Measurements from ENCODE around the gene POMGNT2. TPM values are rescaled to one million over a fixed set of nuclear protein-coding genes. Genes with fewer than 3 reads are reported as not detected.

POMGNT2 gene
- total and polyA plus RNA-seq, 2 donors (not counting 1 experiment from before 2014, with no cell fraction given), result 7.9 to 12.7 TPM

DNA sequence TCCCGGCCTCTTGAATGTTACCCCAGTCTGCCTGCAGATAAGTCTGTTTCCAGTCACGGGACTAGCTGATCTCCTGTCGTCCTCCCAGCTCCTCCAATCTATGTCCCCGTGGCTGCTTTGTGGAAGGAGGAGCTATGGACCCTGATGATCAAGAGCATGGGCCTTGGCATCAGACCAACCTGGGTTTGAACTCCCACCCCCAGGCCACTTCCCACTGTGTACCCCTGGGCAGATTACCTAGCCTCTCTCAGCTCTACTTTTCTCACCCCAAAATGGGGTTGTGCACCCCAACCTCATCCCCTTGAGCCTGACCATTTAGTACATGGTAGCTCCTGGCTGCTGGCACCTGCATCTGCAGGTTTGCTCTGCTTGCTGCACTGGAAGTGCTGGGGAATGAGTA is 71.0 kb downstream of the POMGNT2 start:
- H3K4me3 ChIP-seq (replicated peaks in 1 of 4; ENCODE audit: control extremely low read depth in 1 of 4, insufficient read depth in 1 of 4, low read depth in 3 of 4, low read length in 4 of 4), result no peak overlapping the region
- TF ChIP-seq EZH2 (IDR thresholded peaks at IDR 0.05; ENCODE audit: low read length, missing control alignments), result no peak
- TF ChIP-seq, protein P1, sequence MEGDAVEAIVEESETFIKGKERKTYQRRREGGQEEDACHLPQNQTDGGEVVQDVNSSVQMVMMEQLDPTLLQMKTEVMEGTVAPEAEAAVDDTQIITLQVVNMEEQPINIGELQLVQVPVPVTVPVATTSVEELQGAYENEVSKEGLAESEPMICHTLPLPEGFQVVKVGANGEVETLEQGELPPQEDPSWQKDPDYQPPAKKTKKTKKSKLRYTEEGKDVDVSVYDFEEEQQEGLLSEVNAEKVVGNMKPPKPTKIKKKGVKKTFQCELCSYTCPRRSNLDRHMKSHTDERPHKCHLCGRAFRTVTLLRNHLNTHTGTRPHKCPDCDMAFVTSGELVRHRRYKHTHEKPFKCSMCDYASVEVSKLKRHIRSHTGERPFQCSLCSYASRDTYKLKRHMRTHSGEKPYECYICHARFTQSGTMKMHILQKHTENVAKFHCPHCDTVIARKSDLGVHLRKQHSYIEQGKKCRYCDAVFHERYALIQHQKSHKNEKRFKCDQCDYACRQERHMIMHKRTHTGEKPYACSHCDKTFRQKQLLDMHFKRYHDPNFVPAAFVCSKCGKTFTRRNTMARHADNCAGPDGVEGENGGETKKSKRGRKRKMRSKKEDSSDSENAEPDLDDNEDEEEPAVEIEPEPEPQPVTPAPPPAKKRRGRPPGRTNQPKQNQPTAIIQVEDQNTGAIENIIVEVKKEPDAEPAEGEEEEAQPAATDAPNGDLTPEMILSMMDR (conservative IDR thresholded peaks at IDR 0.05 in 1 of 2, IDR thresholded peaks at IDR 0.05 in 1 of 2; ENCODE audit: low read depth in 1 of 2, low read length in 2 of 2), result no peak
- H2AFZ ChIP-seq (ENCODE audit: low read length), result no peak overlapping the region
- H3K9ac ChIP-seq (ENCODE audit: insufficient read depth, low read length), result no peak overlapping the region
- no peak for DNase-seq (ENCODE audit: low read depth in 2 of 2)
- H3K79me2 ChIP-seq (ENCODE audit: control insufficient read depth, insufficient read depth, low read length), result no peaks in the 10 kb centered on the region
- no peak overlapping the region for H3K4me2 ChIP-seq (ENCODE audit: extremely low read depth, insufficient read depth, low read length)
- no peaks in the 10 kb centered on the region for H3K4me1 ChIP-seq (ENCODE audit: control insufficient read depth, extremely low read depth, insufficient read depth, low read length)
- H3K27ac ChIP-seq (ENCODE audit: insufficient read depth, low read length), result no peak overlapping the region
- no peaks in the 10 kb centered on the region for H3K9me3 ChIP-seq (ENCODE audit: control insufficient read depth, insufficient read depth, low read depth, low read length)
- no peaks in the 10 kb centered on the region for H3K36me3 ChIP-seq (ENCODE audit: control insufficient read depth, insufficient read depth, low read length)
- no peaks in the 10 kb centered on the region for H4K20me1 ChIP-seq (ENCODE audit: control insufficient read depth, extremely low read depth, insufficient read depth, low read length)
- peaks cover 5% of the 10 kb centered on the region for H3K27me3 ChIP-seq (ENCODE audit: control insufficient read depth, insufficient read depth, low read length)

DNA sequence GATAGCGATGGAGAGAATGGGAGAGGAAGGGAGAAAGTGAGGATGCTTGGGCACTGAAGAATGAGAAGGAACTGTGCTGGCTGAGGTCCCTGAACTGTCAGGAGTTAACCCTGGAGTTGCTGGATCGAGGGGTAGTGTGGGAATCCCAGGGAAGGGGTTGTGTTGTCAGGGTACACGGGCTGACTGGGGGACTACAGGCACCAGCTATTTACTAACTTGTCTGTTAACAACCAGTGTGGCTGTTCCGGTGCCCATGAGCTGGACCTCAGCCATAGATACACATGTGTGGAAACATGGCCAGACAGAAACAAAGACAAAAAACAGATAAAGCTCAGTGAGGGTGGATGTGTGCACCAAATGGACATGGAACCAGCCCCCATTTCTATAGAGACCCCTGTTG is 71.7 kb downstream of the POMGNT2 start:
- Histone ChIP-seq H2AFZ (ENCODE audit: low read length) (no peak overlapping the region), H3K9me3 (ENCODE audit: control insufficient read depth, insufficient read depth, low read depth, low read length) (no peaks in the 10 kb centered on the region), H3K9ac (ENCODE audit: insufficient read depth, low read length) (no peak overlapping the region), H4K20me1 (ENCODE audit: control insufficient read depth, extremely low read depth, insufficient read depth, low read length) (no peaks in the 10 kb centered on the region), H3K4me2 (ENCODE audit: extremely low read depth, insufficient read depth, low read length) (no peak overlapping the region), H3K4me3 (replicated peaks in 1 of 4; ENCODE audit: control extremely low read depth in 1 of 4, insufficient read depth in 1 of 4, low read depth in 3 of 4, low read length in 4 of 4) (no peak overlapping the region), H3K36me3 (ENCODE audit: control insufficient read depth, insufficient read depth, low read length) (no peaks in the 10 kb centered on the region), H3K4me1 (ENCODE audit: control insufficient read depth, extremely low read depth, insufficient read depth, low read length) (no peaks in the 10 kb centered on the region), H3K27ac (ENCODE audit: insufficient read depth, low read length) (no peak overlapping the region), H3K27me3 (ENCODE audit: control insufficient read depth, insufficient read depth, low read length) (peaks cover 5% of the 10 kb centered on the region), H3K79me2 (ENCODE audit: control insufficient read depth, insufficient read depth, low read length) (no peaks in the 10 kb centered on the region)
- no peak for DNase-seq (ENCODE audit: low read depth in 2 of 2)
- no peak for TF ChIP-seq EZH2 (IDR thresholded peaks at IDR 0.05; ENCODE audit: low read length, missing control alignments)
- TF ChIP-seq, protein P1 (conservative IDR thresholded peaks at IDR 0.05 in 1 of 2, IDR thresholded peaks at IDR 0.05 in 1 of 2; ENCODE audit: low read depth in 1 of 2, low read length in 2 of 2), result no peak

DNA sequence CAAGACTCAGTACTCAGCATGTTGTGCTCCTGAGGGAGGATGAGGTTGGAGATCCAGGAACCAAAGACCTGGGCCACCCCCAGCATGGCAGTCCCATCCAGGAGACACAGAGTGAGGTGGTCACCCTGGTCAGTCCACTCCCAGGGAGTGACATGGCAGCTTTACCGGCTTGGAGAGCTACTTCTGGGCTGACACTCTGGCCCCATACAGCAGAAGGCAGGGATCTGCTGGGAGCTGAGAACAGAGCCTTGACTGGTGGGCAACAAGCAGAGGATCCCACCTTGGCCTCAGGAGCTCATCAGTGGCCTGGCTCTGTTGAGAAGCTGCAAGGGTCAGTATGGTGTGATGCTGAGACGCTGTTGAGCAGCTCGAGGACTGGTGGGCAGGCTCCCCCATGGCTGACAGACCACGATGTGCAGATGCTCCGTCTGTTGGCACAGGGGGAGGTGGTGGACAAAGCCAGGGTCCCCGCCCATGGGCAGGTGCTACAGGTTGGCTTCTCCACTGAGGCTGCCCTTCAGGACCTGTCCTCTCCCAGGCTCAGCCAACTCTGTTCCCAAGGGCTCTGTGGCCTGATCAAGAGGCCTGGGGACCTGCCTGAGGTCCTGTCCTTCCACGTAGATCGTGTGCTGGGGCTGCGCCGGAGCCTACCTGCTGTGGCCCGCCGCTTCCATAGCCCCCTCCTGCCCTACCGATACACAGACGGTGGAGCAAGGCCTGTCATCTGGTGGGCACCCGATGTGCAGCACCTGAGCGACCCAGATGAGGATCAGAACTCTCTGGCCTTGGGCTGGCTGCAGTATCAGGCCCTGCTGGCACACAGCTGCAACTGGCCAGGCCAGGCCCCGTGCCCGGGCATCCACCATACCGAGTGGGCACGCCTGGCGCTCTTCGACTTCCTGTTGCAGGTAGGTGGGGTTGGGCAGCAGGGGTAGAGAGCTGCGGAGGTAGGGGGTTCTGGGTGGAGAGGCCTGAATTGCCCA is 72.9 kb downstream of the POMGNT2 start:
- Histone ChIP-seq H3K79me2 (ENCODE audit: control insufficient read depth, insufficient read depth, low read length) (no peaks in the 10 kb centered on the region), H3K4me3 (replicated peaks in 1 of 4; ENCODE audit: control extremely low read depth in 1 of 4, insufficient read depth in 1 of 4, low read depth in 3 of 4, low read length in 4 of 4) (no peak overlapping the region), H3K36me3 (ENCODE audit: control insufficient read depth, insufficient read depth, low read length) (no peaks in the 10 kb centered on the region), H2AFZ (ENCODE audit: low read length) (no peak overlapping the region), H3K4me2 (ENCODE audit: extremely low read depth, insufficient read depth, low read length) (no peak overlapping the region), H3K4me1 (ENCODE audit: control insufficient read depth, extremely low read depth, insufficient read depth, low read length) (no peaks in the 10 kb centered on the region), H3K27ac (ENCODE audit: insufficient read depth, low read length) (no peak overlapping the region), H3K9ac (ENCODE audit: insufficient read depth, low read length) (no peak overlapping the region), H4K20me1 (ENCODE audit: control insufficient read depth, extremely low read depth, insufficient read depth, low read length) (no peaks in the 10 kb centered on the region), H3K27me3 (ENCODE audit: control insufficient read depth, insufficient read depth, low read length) (peaks cover 5% of the 10 kb centered on the region), H3K9me3 (ENCODE audit: control insufficient read depth, insufficient read depth, low read depth, low read length) (no peaks in the 10 kb centered on the region)
- DNase-seq (ENCODE audit: low read depth in 2 of 2), result no peak
- TF ChIP-seq EZH2 (IDR thresholded peaks at IDR 0.05; ENCODE audit: low read length, missing control alignments), result no peak
- TF ChIP-seq, protein P1 (conservative IDR thresholded peaks at IDR 0.05 in 1 of 2, IDR thresholded peaks at IDR 0.05 in 1 of 2; ENCODE audit: low read depth in 1 of 2, low read length in 2 of 2), result no peak

All from fibroblast of lung (primary cell).